Posterior vena cava (tissue), 2 donors: ENCODE data around the gene EGF. TPM values are rescaled to one million over a fixed set of nuclear protein-coding genes. Genes with fewer than 3 reads are reported as not detected.

ENCODE experiments used
- DNase-seq: peaks from one replicate; pipeline ENCODE4 v3.0.0-alpha.2; 2020; ENCODE audit warnings: low spot score
- intact Hi-C, 2 donors: fragments of 100-400 bp; cut with DNase I; formaldehyde crosslinking; loops; one replicate each; pipeline versions ENCODE4 v1.14.1 to v1.14.2; 2022 to 2023
- total RNA-seq, 2 donors: library from RNA; stranded (reverse); fragmentation: NEBNext Ultra II Directional; extraction: Animal tissue kit (Norgen Biotek cat#: 25700); gene quantifications; one replicate each; pipeline ENCODE4 v1.2.1, GENCODE V29; 2021
- donor health status: DM: yes; HTN: yes; CAD: no.
- donor health status: DM: yes; HTN: yes; CAD: no.

The EGF gene
- total RNA-seq, 2 donors from 2014 or later = 0.14 TPM; not detected in 1

- intact Hi-C loops = loop anchor here in 1 of 2 donors (10.0 kb wide), 2 partner anchors 145 to 995 kb away; no protein-coding TSS in a partner anchor
Observed at GRCh38 chr4:110059556-110060191, 147.0 kb downstream of the EGF start.

GRCh38 chr4:110061076-110061475 lies 148.4 kb downstream of the EGF start:
- intact Hi-C loops = loop anchor here in 1 of 2 donors (10.0 kb wide), 1 partner anchor 994 kb away; no protein-coding TSS in a partner anchor
- DNase-seq = no peak

More at GRCh38 chr4:110059556-110060191, 147.0 kb downstream of the EGF start:
- DNase-seq = no peak

Other genes starting within 250 kb of the EGF start
- 10 to 100 TPM; 10.5 to 11.6 TPM for gene CASP6, start 209.4 kb upstream of the EGF start, total RNA-seq
- gene PLA2G12A, start 182.8 kb upstream of the EGF start, total RNA-seq = 10 to 100 TPM; 26.9 to 31.9 TPM
- 10 to 100 TPM; 21.1 to 33.9 TPM for gene CFI, start 110.9 kb upstream of the EGF start, total RNA-seq
- 10 to 100 TPM in 1 of 2 donors, 1 to 10 TPM in 1; 9.4 to 14.6 TPM for gene GAR1, start 97.1 kb upstream of the EGF start, total RNA-seq
- under 1 TPM; 0.19 to 0.28 TPM for gene RRH, start 84.9 kb upstream of the EGF start, total RNA-seq
- gene LRIT3, start 64.8 kb upstream of the EGF start, total RNA-seq = under 1 TPM; 0.09 to 0.14 TPM